Measurements from ENCODE around the gene TNFRSF9. TPM values are rescaled to one million over a fixed set of nuclear protein-coding genes. Genes with fewer than 3 reads are reported as not detected.

The TNFRSF9 gene
- total and polyA plus RNA-seq, 9 of the 15 experiments (the other 6 are each of a cell fraction or from before 2014, with no cell fraction given), result 0.04 to 0.29 (median 0.08) TPM; not detected in 1

GRCh38 chr1:7987528-7987927, 46.9 kb upstream of the TNFRSF9 start:
- ChIA-PET CTCF (ENCODE audit: low intra/inter-chr PET ratio) (interaction anchor here (0.6 kb wide), 1 partner anchor 1005 kb away, joined by 3 read pairs; no protein-coding TSS in a partner anchor), POLR2A (interaction anchor here (0.6 kb wide), 1 partner anchor 15 kb away, joined by 3 read pairs; no protein-coding TSS in a partner anchor)
- FAIRE-seq (peak; percentile 19), DNase-seq (ENCODE audit: extremely low read depth in 1 of 4, low spot score in 3 of 4) (no peak), ATAC-seq (no peak)
- in situ Hi-C loops (cut with MboI) (no loop called here), intact Hi-C loops (cut with micrococcal nuclease) (no loop called here)
- Histone ChIP-seq H3K9me1 (ENCODE audit: control insufficient read depth, insufficient read depth, low read length) (peaks cover 3% of the 10 kb centered on the region), H4K20me1 (replicated peaks; ENCODE audit: control insufficient read depth, insufficient read depth, low read length) (peaks cover under 1% of the 10 kb centered on the region), H2AFZ (ENCODE audit: low read depth, low read length) (no peak overlapping the region), H3K4me2 (ENCODE audit: insufficient read depth, low read length) (no peak overlapping the region), H3K27me3 (ENCODE audit: control insufficient read depth in 2 of 2, insufficient read depth in 2 of 2, low read length in 2 of 2) (no peaks in the 10 kb centered on the region), H3K36me3 (ENCODE audit: control insufficient read depth, insufficient read depth, low read length) (peaks cover 46% of the 10 kb centered on the region), H3K79me2 (ENCODE audit: control insufficient read depth, insufficient read depth, low read length) (0 out of 3 replicates have a peak, but pooled peaks cover 10% of the 10 kb centered on the region), H3K9me3 (replicated peaks; ENCODE audit: control insufficient read depth, insufficient read depth, low read depth, low read length) (no peaks in the 10 kb centered on the region), H3K4me1 (replicated peaks in 1 of 2; ENCODE audit: control insufficient read depth in 2 of 2, insufficient read depth in 2 of 2, low read length in 2 of 2) (no peaks in the 10 kb centered on the region; a peak in 3 of 5 replicates), H3K9ac (ENCODE audit: insufficient read depth in 1 of 2, low read depth in 2 of 2, low read length in 2 of 2) (0 out of 4 replicates have a peak overlapping the region, but pooled peaks of 1 of the 2 experiments have one; percentile 19), H3K27ac (ENCODE audit: extremely low read depth, low read depth, low read length) (no peak overlapping the region), H3K4me3 (no peak overlapping the region)
- no TSS peak for BruUV-seq (replicated peaks)
- WGBS (ENCODE audit: insufficient coverage, low coverage, missing lambda C conversion rate), result 97% methylated on average over 7 of the region's 7 CpGs
- TF ChIP-seq RCOR1 (IDR thresholded peaks at IDR 0.05; ENCODE audit: borderline replicate concordance in 1 of 2, low read depth in 2 of 2, low read length in 2 of 2) (no peak), DLX4 (CRISPR knock-in tag; IDR thresholded peaks at IDR 0.05) (no peak), ATF3 (IDR thresholded peaks at IDR 0.05) (no peak), ATF3 (CRISPR knock-in tag; conservative IDR thresholded peaks at IDR 0.05) (no peak), DIDO1 (tag; IDR thresholded peaks at IDR 0.05; ENCODE audit: low read depth) (no peak), CREM (IDR thresholded peaks at IDR 0.05; ENCODE audit: low read depth) (no peak), DDX20 (tag; IDR thresholded peaks at IDR 0.05; ENCODE audit: low read depth) (no peak), CSDE1 (IDR thresholded peaks at IDR 0.05) (no peak), POLR2AphosphoS5 (IDR thresholded peaks at IDR 0.05; ENCODE audit: control insufficient read depth, insufficient read depth, low read depth, low read length) (no peak), CHD1 (IDR thresholded peaks at IDR 0.05; ENCODE audit: low read length) (no peak)

Measured in K562 (cell line).